GM18868 (cell line): Measurements from ENCODE around the gene KCNH4.
"Not testable (repeated sequence)": the region's sequence is repeated elsewhere in the genome, so short reads cannot be mapped to it uniquely, and the experiment has no call there.

Source experiments
- ATAC-seq: cut with Tn5 transposase; IDR thresholded peaks from one replicate; pipeline ENCODE4 v1.9.1; 2021; ENCODE audit warnings: mild to moderate bottlenecking, moderate library complexity; ENCODE audit not compliant: unreplicated experiment

KCNH4 gene

GRCh38 chr17:42140690-42141089 is 40.3 kb downstream of the KCNH4 start:
- ATAC-seq: not testable (repeated sequence)

- no peak for ATAC-seq
Measured at GRCh38 chr17:42138749-42139492, 42.0 kb downstream of the KCNH4 start.

GRCh38 chr17:42136654-42137051 is 44.3 kb downstream of the KCNH4 start:
- no peak for ATAC-seq

- no peak for ATAC-seq
Measured at GRCh38 chr17:42135664-42136653, 45.0 kb downstream of the KCNH4 start.

GRCh38 chr17:42135151-42135550 is 45.8 kb downstream of the KCNH4 start:
- ATAC-seq: no peak

- peak; percentile 56 for ATAC-seq
Measured at GRCh38 chr17:42133461-42134041, 47.4 kb downstream of the KCNH4 start.

- no peak for ATAC-seq
Measured at GRCh38 chr17:42132941-42133340, 48.0 kb downstream of the KCNH4 start.

GRCh38 chr17:42131981-42132432 is 48.9 kb downstream of the KCNH4 start:
- ATAC-seq: no peak

GRCh38 chr17:42131232-42131631 is 49.7 kb downstream of the KCNH4 start:
- ATAC-seq: no peak

GRCh38 chr17:42130310-42130936 is 50.5 kb downstream of the KCNH4 start:
- ATAC-seq: no peak

GRCh38 chr17:42129109-42129837 is 51.7 kb downstream of the KCNH4 start:
- no peak for ATAC-seq

GRCh38 chr17:42127414-42127813 is 53.5 kb downstream of the KCNH4 start:
- ATAC-seq: no peak

GRCh38 chr17:42126836-42127235 is 54.1 kb downstream of the KCNH4 start:
- ATAC-seq: no peak

- no peak for ATAC-seq
Measured at GRCh38 chr17:42125565-42125964, 55.4 kb downstream of the KCNH4 start.

GRCh38 chr17:42124256-42124655 is 56.7 kb downstream of the KCNH4 start:
- no peak for ATAC-seq

GRCh38 chr17:42122371-42123303 is 58.3 kb downstream of the KCNH4 start, which contains the start of gene HSPB9:
Gene HSPB9 (plus strand): TSS chr17:42122804. CDS start chr17:42122851, 47 bp downstream.
- ATAC-seq: no peak

GRCh38 chr17:42120770-42121769 is 59.9 kb downstream of the KCNH4 start, which contains the start of gene KAT2A:
Gene KAT2A (minus strand): TSS chr17:42121367. CDS start chr17:42121304, 63 bp downstream.
- peak; percentile 74 for ATAC-seq
